HepG2 (cell line): Measurements from ENCODE around the gene GK. TPM values are rescaled to one million over a fixed set of nuclear protein-coding genes. Genes with fewer than 3 reads are reported as not detected.

Source experiments
- ARID3A ChIP-seq: IDR thresholded peaks from 2 replicates; pipeline ENCODE4 v1.6.1; 2012; ENCODE audit warnings: low read depth, low read length, improper control_type of control experiment
- ELF3 ChIP-seq: IDR thresholded peaks from 2 replicates; pipeline ENCODE4 v1.6.1; 2016; ENCODE audit warnings: missing genetic modification reagents, missing compliant biosample characterization
- ELK4 ChIP-seq: sonication (generic); formaldehyde crosslinking; IDR thresholded peaks from 2 replicates; pipeline ENCODE4 v1.9.0; 2021; ENCODE audit warnings: missing genetic modification reagents, borderline replicate concordance
- ETV5 ChIP-seq: IDR thresholded peaks from 2 replicates; pipeline ENCODE4 v1.6.1; 2018; ENCODE audit warnings: missing biosample characterization, missing genetic modification reagents, inconsistent platforms, borderline replicate concordance
- HNF1A ChIP-seq, 2 experiments: sonication (generic) in 1 of 2; formaldehyde crosslinking in 1 of 2; IDR thresholded peaks; 2 replicates each; pipeline versions ENCODE4 v1.4.0 to v1.6.1; 2016 to 2020; ENCODE audit warnings: borderline replicate concordance in 1 of 2, low read depth in 1 of 2, mild to moderate bottlenecking in 1 of 2, missing genetic modification reagents in 1 of 2
- HNF4A ChIP-seq: sonication (generic); formaldehyde crosslinking; IDR thresholded peaks from 2 replicates; pipeline ENCODE4 v1.4.0; 2020; ENCODE audit warnings: missing genetic modification reagents
- ISL2 ChIP-seq: sonication (generic); formaldehyde crosslinking; IDR thresholded peaks from 2 replicates; pipeline ENCODE4 v1.5.0; 2020; ENCODE audit warnings: missing genetic modification reagents
- KLF16 ChIP-seq, 2 experiments: sonication (generic) in 1 of 2; formaldehyde crosslinking in 1 of 2; IDR thresholded peaks; 2 replicates each; pipeline versions ENCODE4 v1.6.1 to v1.8.0; 2016 to 2023; ENCODE audit warnings: missing genetic modification reagents in 2 of 2, missing compliant biosample characterization in 1 of 2
- KLF9 ChIP-seq: IDR thresholded peaks from 2 replicates; pipeline ENCODE4 v1.6.1; 2016; ENCODE audit warnings: low read depth
- MED1 ChIP-seq: sonication (generic); formaldehyde crosslinking; IDR thresholded peaks from 2 replicates; pipeline ENCODE4 v1.4.0; 2020; ENCODE audit warnings: missing genetic modification reagents
- SALL1 ChIP-seq: sonication (generic); formaldehyde crosslinking; IDR thresholded peaks from 2 replicates; pipeline ENCODE4 v1.8.0; 2022; ENCODE audit warnings: mild to moderate bottlenecking, missing genetic modification reagents
- SOX13 ChIP-seq, 3 experiments: fragments of 450-650 bp in 1 of 3; sonication (generic) in 1 of 3; formaldehyde crosslinking in 1 of 3; IDR thresholded peaks in 2 of 3; conservative IDR thresholded peaks in 1 of 3; 2 replicates each; pipeline versions ENCODE4 v1.5.0 to v1.6.1; 2016 to 2020; ENCODE audit warnings: antibody characterized with exemption in 1 of 3, mild to moderate bottlenecking in 1 of 3, missing compliant biosample characterization in 1 of 3, missing genetic modification reagents in 1 of 3, moderate library complexity in 1 of 3
- SOX6 ChIP-seq, 2 experiments: fragments of 450-650 bp in 1 of 2; sonication (generic) in 1 of 2; formaldehyde crosslinking in 1 of 2; IDR thresholded peaks; 2 replicates each; pipeline versions ENCODE4 v1.4.0 to v1.6.1; 2017 to 2020; ENCODE audit warnings: antibody characterized with exemption in 1 of 2, mild to moderate bottlenecking in 1 of 2, missing genetic modification reagents in 1 of 2
- TOPORS ChIP-seq: sonication (generic); formaldehyde crosslinking; IDR thresholded peaks from 2 replicates; pipeline ENCODE4 v1.8.0; 2023; ENCODE audit warnings: mild to moderate bottlenecking, missing genetic modification reagents
- ZGPAT ChIP-seq: IDR thresholded peaks from 2 replicates; pipeline ENCODE4 v1.6.1; 2016; ENCODE audit warnings: mild to moderate bottlenecking
- ZNF281 ChIP-seq: sonication (generic); formaldehyde crosslinking; IDR thresholded peaks from 2 replicates; pipeline ENCODE4 v1.4.0; 2020; ENCODE audit warnings: missing genetic modification reagents, borderline replicate concordance
- ZZZ3 ChIP-seq: sonication (generic); formaldehyde crosslinking; IDR thresholded peaks from 2 replicates; pipeline ENCODE4 v1.4.0; 2020; ENCODE audit warnings: missing genetic modification reagents, mild to moderate bottlenecking, borderline replicate concordance
- polyA plus RNA-seq, 8 experiments: library from polyadenylated mRNA; depleted of rRNA in 3 of 8; stranded (reverse) in 7 of 8; unstranded in 1 of 8; fragments of >200 nt; fragmentation: Illumina TruSeq in 4 of 8; extraction: Trizol in 4 of 8; gene quantifications; 2 replicates each; pipeline versions ENCODE4 v1.2.1 to v1.2.3, GENCODE V29; 2011 to 2016; ENCODE audit warnings: low read depth in 4 of 8, missing spikeins in 1 of 8, mixed read lengths in 1 of 8; ENCODE audit not compliant: insufficient read depth in 1 of 8
- total RNA-seq, 5 experiments: library from RNA; depleted of rRNA; stranded (reverse); fragments of >200 nt; fragmentation: Illumina TruSeq; extraction: Trizol; gene quantifications; 2 replicates each; pipeline ENCODE4 v1.2.3, GENCODE V29; 2016; ENCODE audit warnings: low read depth in 1 of 5

GK gene
- total and polyA plus RNA-seq, 2 of the 13 experiments (the other 11 are each of a cell fraction or from before 2014, with no cell fraction given), result 64.2 to 265 TPM

GRCh38 chrX:30679369-30679768 lies 26.1 kb downstream of the GK start (continued):
- TF ChIP-seq ZNF281 (peak; percentile 96), SOX13 (IDR thresholded peaks at IDR 0.05) (no peak), SOX13 (CRISPR knock-in tag; conservative IDR thresholded peaks at IDR 0.05 in 1 of 2, IDR thresholded peaks at IDR 0.05 in 1 of 2) (peak in 1 of 2 experiments; percentile 75; a peak in 2 of 4 replicates), ZGPAT (CRISPR knock-in tag) (peak; percentile 53), SOX6 (IDR thresholded peaks at IDR 0.05) (no peak), SOX6 (CRISPR knock-in tag; IDR thresholded peaks at IDR 0.05) (peak; percentile 80), SALL1 (CRISPR knock-in tag) (peak; percentile 95), ETV5 (CRISPR knock-in tag) (peak; percentile 31; the same call in 1 of the 2 replicates), HNF1A (IDR thresholded peaks at IDR 0.05; ENCODE audit: low read depth) (peak; percentile 82), HNF1A (CRISPR knock-in tag; IDR thresholded peaks at IDR 0.05; ENCODE audit: borderline replicate concordance) (peak; percentile 84; the same call in 1 of the 2 replicates), KLF9 (no peak), TOPORS (CRISPR knock-in tag) (no peak), ISL2 (CRISPR knock-in tag) (peak; percentile 61; the same call in 1 of the 2 replicates), KLF16 (CRISPR knock-in tag; IDR thresholded peaks at IDR 0.05) (no peak), MED1 (peak; percentile 79), ELK4 (CRISPR knock-in tag) (no peak), ZZZ3 (CRISPR knock-in tag) (no peak), ELF3 (CRISPR knock-in tag) (peak; percentile 66), ARID3A (peak; percentile 68; the same call in 1 of the 2 replicates), HNF4A (CRISPR knock-in tag) (peak; percentile 80)
